ENCODE results near the gene SWAP70. TPM values are rescaled to one million over a fixed set of nuclear protein-coding genes. Genes with fewer than 3 reads are reported as not detected.
A peak's percentile ranks its signal among the peaks of the same experiment; 100 is the strongest.

SWAP70 gene
- total RNA-seq, 1 donor from 2014 or later, result 33.7 TPM

GRCh38 chr11:9660886-9661285, 3.0 kb upstream of the SWAP70 start:
- FAIRE-seq (no peak), DNase-seq (ENCODE audit: low read depth) (no peak)
- H3K79me2 ChIP-seq (ENCODE audit: insufficient read depth, low read length), result peaks cover 23% of the 10 kb centered on the region
- H3K27ac Mint-ChIP-seq (ENCODE audit: unreplicated experiment), result no peak overlapping the region
- no peak overlapping the region for H3K27ac ChIP-seq (ENCODE audit: low read depth, low read length)
- no peaks in the 10 kb centered on the region for H3K36me3 Mint-ChIP-seq (ENCODE audit: low read depth, unreplicated experiment)
- H3K4me3 ChIP-seq (ENCODE audit: insufficient read depth, low read depth, low read length), result no peak overlapping the region
- H3K9ac ChIP-seq (ENCODE audit: low read length), result no peak overlapping the region
- H3K4me1 ChIP-seq (ENCODE audit: insufficient read depth, low read length), result peaks cover 6% of the 10 kb centered on the region
- TF ChIP-seq EZH2 (IDR thresholded peaks at IDR 0.05; ENCODE audit: insufficient read depth, low read length) (no peak), CTCF (IDR thresholded peaks at IDR 0.05; ENCODE audit: insufficient read depth, low read depth, low read length) (no peak)
- no peaks in the 10 kb centered on the region for H3K27me3 Mint-ChIP-seq (ENCODE audit: low read depth, unreplicated experiment)
- peaks cover under 1% of the 10 kb centered on the region for H3K9me3 Mint-ChIP-seq (ENCODE audit: unreplicated experiment)
- no peaks in the 10 kb centered on the region for H3K9me3 ChIP-seq (ENCODE audit: insufficient read depth, low read depth, low read length)
- no peaks in the 10 kb centered on the region for H3K27me3 ChIP-seq (ENCODE audit: insufficient read depth, low read length)
- H3K4me3 Mint-ChIP-seq (ENCODE audit: unreplicated experiment), result no peak overlapping the region
- no peaks in the 10 kb centered on the region for H4K20me1 ChIP-seq (ENCODE audit: insufficient read depth, low read length)
- no peak overlapping the region for H3K4me2 ChIP-seq (ENCODE audit: low read length)
- peaks cover 5% of the 10 kb centered on the region for H3K4me1 Mint-ChIP-seq (ENCODE audit: low read depth, unreplicated experiment)
- no peak overlapping the region for H2AFZ ChIP-seq (ENCODE audit: low read depth, low read length)
- no peaks in the 10 kb centered on the region for H3K36me3 ChIP-seq (ENCODE audit: insufficient read depth, low read length)

- H3K27ac Mint-ChIP-seq (ENCODE audit: unreplicated experiment), result peak overlapping the region; percentile 2
- no peak overlapping the region for H3K4me3 Mint-ChIP-seq (ENCODE audit: unreplicated experiment)
- Histone ChIP-seq H3K79me2 (ENCODE audit: insufficient read depth, low read length) (peaks cover 37% of the 10 kb centered on the region), H3K27ac (ENCODE audit: low read depth, low read length) (no peak overlapping the region), H4K20me1 (ENCODE audit: insufficient read depth, low read length) (peaks cover 5% of the 10 kb centered on the region), H3K4me1 (ENCODE audit: insufficient read depth, low read length) (peaks cover 6% of the 10 kb centered on the region), H3K9me3 (ENCODE audit: insufficient read depth, low read depth, low read length) (no peaks in the 10 kb centered on the region), H3K36me3 (ENCODE audit: insufficient read depth, low read length) (no peaks in the 10 kb centered on the region), H3K27me3 (ENCODE audit: insufficient read depth, low read length) (no peaks in the 10 kb centered on the region), H3K9ac (ENCODE audit: low read length) (no peak overlapping the region), H2AFZ (ENCODE audit: low read depth, low read length) (no peak overlapping the region), H3K4me2 (ENCODE audit: low read length) (no peak overlapping the region), H3K4me3 (ENCODE audit: insufficient read depth, low read depth, low read length) (no peak overlapping the region)
- H3K4me1 Mint-ChIP-seq (ENCODE audit: low read depth, unreplicated experiment), result peaks cover 5% of the 10 kb centered on the region
- DNase-seq (ENCODE audit: low read depth) (peak; percentile 29), FAIRE-seq (no peak)
- TF ChIP-seq EZH2 (IDR thresholded peaks at IDR 0.05; ENCODE audit: insufficient read depth, low read length), result no peak
- no peak for TF ChIP-seq CTCF (IDR thresholded peaks at IDR 0.05; ENCODE audit: insufficient read depth, low read depth, low read length)
- peaks cover 2% of the 10 kb centered on the region for H3K36me3 Mint-ChIP-seq (ENCODE audit: low read depth, unreplicated experiment)
- H3K27me3 Mint-ChIP-seq (ENCODE audit: low read depth, unreplicated experiment), result no peaks in the 10 kb centered on the region
- peaks cover 2% of the 10 kb centered on the region for H3K9me3 Mint-ChIP-seq (ENCODE audit: unreplicated experiment)
These were observed 1.6 kb upstream of the SWAP70 start for GRCh38 chr11:9662273-9662672.

- peaks cover 5% of the 10 kb centered on the region for H3K9me3 Mint-ChIP-seq (ENCODE audit: unreplicated experiment)
- Histone ChIP-seq H3K36me3 (ENCODE audit: insufficient read depth, low read length) (no peaks in the 10 kb centered on the region), H3K4me1 (ENCODE audit: insufficient read depth, low read length) (peaks cover 6% of the 10 kb centered on the region), H3K4me2 (ENCODE audit: low read length) (peak overlapping the region; percentile 94), H3K4me3 (ENCODE audit: insufficient read depth, low read depth, low read length) (peak overlapping the region; percentile 98), H4K20me1 (ENCODE audit: insufficient read depth, low read length) (peaks cover 8% of the 10 kb centered on the region), H3K79me2 (ENCODE audit: insufficient read depth, low read length) (peaks cover 57% of the 10 kb centered on the region), H3K9ac (ENCODE audit: low read length) (peak overlapping the region; percentile 98), H3K9me3 (ENCODE audit: insufficient read depth, low read depth, low read length) (no peaks in the 10 kb centered on the region), H2AFZ (ENCODE audit: low read depth, low read length) (peak overlapping the region; percentile 84), H3K27ac (ENCODE audit: low read depth, low read length) (peak overlapping the region; percentile 86), H3K27me3 (ENCODE audit: insufficient read depth, low read length) (no peaks in the 10 kb centered on the region)
- H3K4me1 Mint-ChIP-seq (ENCODE audit: low read depth, unreplicated experiment), result peaks cover 5% of the 10 kb centered on the region
- H3K27me3 Mint-ChIP-seq (ENCODE audit: low read depth, unreplicated experiment), result no peaks in the 10 kb centered on the region
- FAIRE-seq, result no peak
- peak overlapping the region; percentile 95 for H3K4me3 Mint-ChIP-seq (ENCODE audit: unreplicated experiment)
- peaks cover 2% of the 10 kb centered on the region for H3K36me3 Mint-ChIP-seq (ENCODE audit: low read depth, unreplicated experiment)
- peak; percentile 30 for DNase-seq (ENCODE audit: low read depth)
- TF ChIP-seq CTCF (IDR thresholded peaks at IDR 0.05; ENCODE audit: insufficient read depth, low read depth, low read length) (no peak), EZH2 (IDR thresholded peaks at IDR 0.05; ENCODE audit: insufficient read depth, low read length) (no peak)
- peak overlapping the region; percentile 72 for H3K27ac Mint-ChIP-seq (ENCODE audit: unreplicated experiment)
These were observed 647 bp downstream of the SWAP70 start for GRCh38 chr11:9664276-9665171.

All from astrocyte (in vitro differentiated cells and primary cell).